GM18508 (cell line): ENCODE results near the gene ZNF496.

ENCODE experiments used
- ATAC-seq: cut with Tn5 transposase; IDR thresholded peaks from one replicate; pipeline ENCODE4 v1.9.1; 2021; ENCODE audit warnings: moderate number of reproducible peaks; ENCODE audit not compliant: insufficient read depth, unreplicated experiment

ZNF496 gene

GRCh38 chr1:247331172-247331524, 519 bp downstream of the ZNF496 start:
- peak; percentile 22 for ATAC-seq

- ATAC-seq: no peak
Measured at GRCh38 chr1:247330548-247331171, 1.0 kb downstream of the ZNF496 start.

GRCh38 chr1:247329097-247329617, 2.5 kb downstream of the ZNF496 start:
- no peak for ATAC-seq

- ATAC-seq: no peak
Measured at GRCh38 chr1:247328311-247328710, 3.4 kb downstream of the ZNF496 start.

GRCh38 chr1:247326411-247327130, 5.1 kb downstream of the ZNF496 start:
- no peak for ATAC-seq

GRCh38 chr1:247324923-247325322, 6.7 kb downstream of the ZNF496 start:
- ATAC-seq: no peak

- no peak for ATAC-seq
Measured at GRCh38 chr1:247324204-247324787, 7.4 kb downstream of the ZNF496 start.

- no peak for ATAC-seq
Measured at GRCh38 chr1:247322849-247323586, 8.6 kb downstream of the ZNF496 start.

GRCh38 chr1:247322442-247322841, 9.2 kb downstream of the ZNF496 start:
- ATAC-seq: no peak

GRCh38 chr1:247317702-247318101, 14.0 kb downstream of the ZNF496 start:
- ATAC-seq: peak; percentile 54

- ATAC-seq: peak; percentile 46
Measured at GRCh38 chr1:247316590-247317197, 15.0 kb downstream of the ZNF496 start.

- no peak for ATAC-seq
Measured at GRCh38 chr1:247304031-247304430, 27.6 kb downstream of the ZNF496 start.

- ATAC-seq: no peak
Measured at GRCh38 chr1:247303216-247303615, 28.5 kb downstream of the ZNF496 start.

GRCh38 chr1:247301176-247301540, 30.5 kb downstream of the ZNF496 start:
- no peak for ATAC-seq

GRCh38 chr1:247300491-247301175, 31.0 kb downstream of the ZNF496 start:
- ATAC-seq: no peak

- ATAC-seq: no peak
Measured at GRCh38 chr1:247299723-247300381, 31.8 kb downstream of the ZNF496 start.

- no peak for ATAC-seq
Measured at GRCh38 chr1:247298701-247299100, 33.0 kb downstream of the ZNF496 start.

GRCh38 chr1:247298124-247298481, 33.6 kb downstream of the ZNF496 start:
- ATAC-seq: no peak

GRCh38 chr1:247297263-247298123, 34.2 kb downstream of the ZNF496 start:
- ATAC-seq: no peak
